Vagina (tissue), 2 donors: Measurements from ENCODE around the gene CAPN12. TPM values are rescaled to one million over a fixed set of nuclear protein-coding genes. Genes with fewer than 3 reads are reported as not detected.
A peak's percentile ranks its signal among the peaks of the same experiment; 100 is the strongest.
"Not testable (repeated sequence)": the region's sequence is repeated elsewhere in the genome, so short reads cannot be mapped to it uniquely, and the experiment has no call there.

Experiments used
- DNase-seq, 2 donors: peaks; one replicate each; pipeline ENCODE4 v3.0.0-alpha.2; 2017; ENCODE audit errors: extremely low spot score in 2 of 2
- H3K27ac ChIP-seq: fragments of 200-600 bp; sonication (generic); one replicate; pipeline ENCODE4 v1.5.1; 2019
- H3K27me3 ChIP-seq: fragments of 200-600 bp; sonication (generic); one replicate; pipeline ENCODE4 v1.5.1; 2019
- H3K36me3 ChIP-seq, 2 donors: fragments of 200-600 bp; sonication (generic); one replicate each; pipeline ENCODE4 v1.5.1; 2017 to 2019
- H3K4me1 ChIP-seq: fragments of 200-600 bp; sonication (generic); one replicate; pipeline ENCODE4 v1.5.1; 2019
- H3K4me3 ChIP-seq, 2 donors: fragments of 200-600 bp; sonication (generic); 1 replicate in 1 of 2; 2 replicates in 1 of 2; pipeline ENCODE4 v1.5.1; 2016 to 2019
- H3K9me3 ChIP-seq: fragments of 200-600 bp; sonication (generic); one replicate; pipeline ENCODE4 v1.5.1; 2019
- CTCF ChIP-seq, 3 experiments: fragments of 450-650 bp in 2 of 3; fragments of 200-600 bp in 1 of 3; sonication (generic) in 1 of 3; IDR thresholded peaks; one replicate each; pipeline ENCODE4 v1.5.1; 2017 to 2019; ENCODE audit warnings: antibody characterized with exemption in 3 of 3, mild to moderate bottlenecking in 2 of 3, moderate library complexity in 2 of 3
- POLR2A ChIP-seq, 2 donors: fragments of 450-650 bp; IDR thresholded peaks; one replicate each; pipeline ENCODE4 v1.6.1; 2017; ENCODE audit warnings: antibody characterized with exemption in 2 of 2, mild to moderate bottlenecking in 2 of 2, moderate library complexity in 2 of 2
- POLR2AphosphoS5 ChIP-seq, 2 donors: sonication (generic); formaldehyde crosslinking; IDR thresholded peaks; one replicate each; pipeline ENCODE4 v1.9.0; 2017; ENCODE audit warnings: antibody characterized with exemption in 2 of 2, mild to moderate bottlenecking in 2 of 2, low read depth in 1 of 2; ENCODE audit not compliant: insufficient read depth in 1 of 2
- intact Hi-C: fragments of 100-400 bp; cut with DNase I; formaldehyde crosslinking; loops from one replicate; pipeline ENCODE4 v1.15.1; 2023
- total RNA-seq: library from RNA; depleted of rRNA; stranded (reverse); fragments of >200 nt; gene quantifications from one replicate; pipeline ENCODE4 v1.2.3, GENCODE V29; 2016

Gene CAPN12
- total RNA-seq, 1 donor from 2014 or later, result 9.6 TPM

GRCh38 chr19:38788478-38789243 lies 44.4 kb upstream of the CAPN12 start, which contains the start of gene LGALS7B:
TSS of gene LGALS7B (plus strand) at chr19:38789200. CDS start at chr19:38789227, 27 bp downstream.
- intact Hi-C loops, result no loop called here
- Histone ChIP-seq H3K27ac (peak within 1 kb of the TSS; percentile 57), H3K27me3 (no peaks in the 10 kb centered on the region), H3K4me3 (no peak within 1 kb of the TSS), H3K36me3 (no peaks in the 10 kb centered on the region), H3K4me1 (peaks cover 23% of the 10 kb centered on the region), H3K9me3 (no peaks in the 10 kb centered on the region)
- DNase-seq, result no peak
- TF ChIP-seq POLR2A (IDR thresholded peaks at IDR 0.05) (no peak), POLR2AphosphoS5 (IDR thresholded peaks at IDR 0.05; ENCODE audit: insufficient read depth in 1 of 2, low read depth in 1 of 2) (no peak), CTCF (IDR thresholded peaks at IDR 0.05) (no peak)

GRCh38 chr19:38786572-38787265 lies 42.4 kb upstream of the CAPN12 start:
- intact Hi-C loops, result no loop called here
- no peak overlapping the region for H3K27ac ChIP-seq
- H3K9me3 ChIP-seq, result no peaks in the 10 kb centered on the region
- TF ChIP-seq POLR2AphosphoS5 (IDR thresholded peaks at IDR 0.05; ENCODE audit: insufficient read depth in 1 of 2, low read depth in 1 of 2), result no peak
- no peak for TF ChIP-seq CTCF (IDR thresholded peaks at IDR 0.05)
- TF ChIP-seq POLR2A (IDR thresholded peaks at IDR 0.05), result no peak
- no peaks in the 10 kb centered on the region for H3K27me3 ChIP-seq
- H3K36me3 ChIP-seq, result no peaks in the 10 kb centered on the region
- no peak overlapping the region for H3K4me3 ChIP-seq
- H3K4me1 ChIP-seq, result peaks cover 14% of the 10 kb centered on the region
- DNase-seq, result no peak

- DNase-seq, H3K4me3 ChIP-seq, intact Hi-C loops, H3K36me3 ChIP-seq, H3K27me3 ChIP-seq, H3K27ac ChIP-seq, H3K9me3 ChIP-seq: not testable (repeated sequence)
- H3K4me1 ChIP-seq, result peaks cover 14% of the 10 kb centered on the region
These were observed 41.8 kb upstream of the CAPN12 start for GRCh38 chr19:38786061-38786460.

- no peaks in the 10 kb centered on the region for H3K36me3 ChIP-seq
- no peak for TF ChIP-seq POLR2AphosphoS5 (IDR thresholded peaks at IDR 0.05; ENCODE audit: insufficient read depth in 1 of 2, low read depth in 1 of 2)
- TF ChIP-seq CTCF (IDR thresholded peaks at IDR 0.05), result no peak
- no peak for TF ChIP-seq POLR2A (IDR thresholded peaks at IDR 0.05)
- no peak overlapping the region for H3K27ac ChIP-seq
- H3K9me3 ChIP-seq, result no peaks in the 10 kb centered on the region
- H3K27me3 ChIP-seq, result no peaks in the 10 kb centered on the region
- H3K4me3 ChIP-seq, result no peak overlapping the region
- DNase-seq, result no peak
- H3K4me1 ChIP-seq, result peaks cover 14% of the 10 kb centered on the region
- intact Hi-C loops, result no loop called here
These were observed 41.0 kb upstream of the CAPN12 start for GRCh38 chr19:38785187-38785699.

GRCh38 chr19:38784224-38784623 lies 40.0 kb upstream of the CAPN12 start:
- intact Hi-C loops, result no loop called here

GRCh38 chr19:38782212-38782611 lies 37.9 kb upstream of the CAPN12 start:
- H3K9me3 ChIP-seq, H3K4me3 ChIP-seq, intact Hi-C loops, H3K27me3 ChIP-seq, H3K27ac ChIP-seq, DNase-seq, H3K36me3 ChIP-seq: not testable (repeated sequence)
- H3K4me1 ChIP-seq, result peaks cover 12% of the 10 kb centered on the region

More at GRCh38 chr19:38784224-38784623, 40.0 kb upstream of the CAPN12 start:
- TF ChIP-seq POLR2AphosphoS5 (IDR thresholded peaks at IDR 0.05; ENCODE audit: insufficient read depth in 1 of 2, low read depth in 1 of 2) (no peak), CTCF (IDR thresholded peaks at IDR 0.05) (no peak), POLR2A (IDR thresholded peaks at IDR 0.05) (no peak)
- H3K27ac ChIP-seq, result no peak overlapping the region
- DNase-seq, result no peak
- H3K4me1 ChIP-seq, result peaks cover 14% of the 10 kb centered on the region
- H3K4me3 ChIP-seq, result no peak overlapping the region
- no peaks in the 10 kb centered on the region for H3K36me3 ChIP-seq
- H3K9me3 ChIP-seq, result no peaks in the 10 kb centered on the region
- H3K27me3 ChIP-seq, result no peaks in the 10 kb centered on the region
